GM18907 (cell line): ENCODE measurements around the gene GPX3.

Experiments used
- ATAC-seq: cut with Tn5 transposase; IDR thresholded peaks from one replicate; pipeline ENCODE4 v1.9.1; 2021; ENCODE audit warnings: mild to moderate bottlenecking, moderate library complexity; ENCODE audit not compliant: unreplicated experiment

GPX3 gene

GRCh38 chr5:151075698-151076331, 55.4 kb downstream of the GPX3 start:
- no peak for ATAC-seq

- no peak for ATAC-seq
Observed at GRCh38 chr5:151076616-151077015, 56.2 kb downstream of the GPX3 start.

- no peak for ATAC-seq
Observed at GRCh38 chr5:151077419-151077818, 57.0 kb downstream of the GPX3 start.

GRCh38 chr5:151077967-151078366, 57.6 kb downstream of the GPX3 start:
- no peak for ATAC-seq
